ENCODE data around the gene FAM111B.
"Not testable (repeated sequence)": the region's sequence is repeated elsewhere in the genome, so short reads cannot be mapped to it uniquely, and the experiment has no call there.

DNA sequence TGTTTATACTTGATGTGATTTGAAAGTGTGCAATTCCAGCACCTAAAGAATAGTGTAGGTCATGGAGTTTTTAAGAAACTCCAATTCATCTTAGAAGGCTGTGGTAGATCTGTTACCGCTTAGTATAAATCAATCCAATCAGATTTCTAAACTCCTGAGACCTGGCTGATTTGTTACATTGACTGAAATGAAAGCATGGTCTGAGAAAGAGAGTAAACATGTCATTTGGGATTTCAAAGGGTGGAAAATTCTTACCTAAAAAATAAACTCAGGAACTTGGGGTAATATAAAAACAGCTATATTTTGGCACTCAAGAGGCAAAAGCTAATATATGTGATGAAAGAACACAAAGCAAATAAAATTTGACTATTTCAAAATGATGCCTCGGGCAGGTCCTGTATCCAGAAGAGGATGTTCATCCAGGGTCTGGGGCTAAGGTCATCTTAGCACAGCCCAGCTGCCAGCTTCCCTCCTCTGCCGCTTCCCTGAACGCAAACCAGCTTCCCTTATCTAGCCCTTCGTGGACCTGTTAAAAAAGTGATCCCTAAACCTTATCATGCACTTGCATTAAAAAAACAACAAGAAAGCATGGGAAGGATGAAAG lies 11.0 kb upstream of the FAM111B start:
- TF ChIP-seq, protein P1, sequence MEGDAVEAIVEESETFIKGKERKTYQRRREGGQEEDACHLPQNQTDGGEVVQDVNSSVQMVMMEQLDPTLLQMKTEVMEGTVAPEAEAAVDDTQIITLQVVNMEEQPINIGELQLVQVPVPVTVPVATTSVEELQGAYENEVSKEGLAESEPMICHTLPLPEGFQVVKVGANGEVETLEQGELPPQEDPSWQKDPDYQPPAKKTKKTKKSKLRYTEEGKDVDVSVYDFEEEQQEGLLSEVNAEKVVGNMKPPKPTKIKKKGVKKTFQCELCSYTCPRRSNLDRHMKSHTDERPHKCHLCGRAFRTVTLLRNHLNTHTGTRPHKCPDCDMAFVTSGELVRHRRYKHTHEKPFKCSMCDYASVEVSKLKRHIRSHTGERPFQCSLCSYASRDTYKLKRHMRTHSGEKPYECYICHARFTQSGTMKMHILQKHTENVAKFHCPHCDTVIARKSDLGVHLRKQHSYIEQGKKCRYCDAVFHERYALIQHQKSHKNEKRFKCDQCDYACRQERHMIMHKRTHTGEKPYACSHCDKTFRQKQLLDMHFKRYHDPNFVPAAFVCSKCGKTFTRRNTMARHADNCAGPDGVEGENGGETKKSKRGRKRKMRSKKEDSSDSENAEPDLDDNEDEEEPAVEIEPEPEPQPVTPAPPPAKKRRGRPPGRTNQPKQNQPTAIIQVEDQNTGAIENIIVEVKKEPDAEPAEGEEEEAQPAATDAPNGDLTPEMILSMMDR (IDR thresholded peaks at IDR 0.05): not testable (repeated sequence)
- TF ChIP-seq POLR2A (IDR thresholded peaks at IDR 0.05): not testable (repeated sequence)
